GM12878 (cell line): ENCODE measurements around the gene FGFR2. TPM values are rescaled to one million over a fixed set of nuclear protein-coding genes. Genes with fewer than 3 reads are reported as not detected.

Experiments
- ATAC-seq: fragments of 200-7000 bp; cut with Tn5 transposase; 3 replicates; pipeline ENCODE4 v1.9.1; 2020; ENCODE audit warnings: mild to moderate bottlenecking, moderate library complexity
- BruUV-seq: library from RNA; stranded (reverse); fragments of 400-500 nt; replicated peaks from 2 replicates; lab custom pipeline; 2021; lab: Mats Ljungman, UMichigan
- CTCF ChIA-PET: fragments of 300-600 bp; sonication (Branson Sonifier 250); formaldehyde crosslinking; extraction: SDS; loops from one replicate; lab custom pipeline; 2021; ENCODE audit warnings: inconsistent platforms; lab: Yijun Ruan, JAX
- POLR2A ChIA-PET: fragments of 350-600 bp; formaldehyde crosslinking; extraction: SDS; loops from one replicate; lab custom pipeline; 2021; ENCODE audit warnings: inconsistent platforms; lab: Charles Lee
- RAD21 ChIA-PET: fragments of 300-600 bp; sonication (Branson Sonifier 250); formaldehyde crosslinking; loops from one replicate; lab custom pipeline; 2023; ENCODE audit warnings: antibody characterized with exemption; ENCODE audit not compliant: unreplicated experiment; lab: Charles Lee
- SMC1A ChIA-PET: fragments of 300-600 bp; sonication (Branson Sonifier 250); formaldehyde crosslinking; loops from one replicate; lab custom pipeline; 2023; ENCODE audit not compliant: unreplicated experiment, uncharacterized antibody; lab: Charles Lee
- DNase-seq: peaks from one replicate; pipeline ENCODE4 v3.0.0-alpha.2; 2011; ENCODE audit warnings: low read depth, low spot score
- FAIRE-seq: peaks from 3 replicates; lab custom pipeline; 2011; peaks lifted over from hg19 to GRCh38; lab: Jason Lieb, UNC
- H2AFZ ChIP-seq: 2 replicates; pipeline ENCODE4 v1.6.0; 2011; ENCODE audit warnings: low read depth, low read length, control low read depth; ENCODE audit not compliant: control insufficient read depth
- H3K27ac ChIP-seq: 2 replicates; pipeline ENCODE4 v1.5.1; 2011; ENCODE audit warnings: control low read depth; ENCODE audit not compliant: control insufficient read depth, insufficient read depth
- H3K27me3 ChIP-seq, 2 experiments: replicated peaks in 1 of 2; 2 replicates each; pipeline versions ENCODE4 v1.6.0 to v1.6.1; 2011; ENCODE audit warnings: low read length in 1 of 2; ENCODE audit not compliant: control insufficient read depth in 2 of 2, insufficient read depth in 2 of 2
- H3K36me3 ChIP-seq, 2 experiments: 2 replicates each; pipeline ENCODE4 v1.5.1; 2011; ENCODE audit warnings: low read length in 1 of 2; ENCODE audit not compliant: control insufficient read depth in 2 of 2, insufficient read depth in 2 of 2
- H3K4me1 ChIP-seq: 2 replicates; pipeline ENCODE4 v1.6.1; 2011; ENCODE audit warnings: mild to moderate bottlenecking, low read length, moderate library complexity, mixed read lengths; ENCODE audit not compliant: control insufficient read depth, insufficient read depth
- H3K4me2 ChIP-seq: 2 replicates; pipeline ENCODE4 v1.6.0; 2011; ENCODE audit warnings: control low read depth; ENCODE audit not compliant: control insufficient read depth, insufficient read depth
- H3K4me3 ChIP-seq: fragments of 200-600 bp; sonication (generic); 2 replicates; pipeline ENCODE4 v1.5.1; 2016
- H3K79me2 ChIP-seq: 2 replicates; pipeline ENCODE4 v1.6.0; 2011; ENCODE audit warnings: low read length; ENCODE audit not compliant: control insufficient read depth, insufficient read depth
- H3K9ac ChIP-seq: 2 replicates; pipeline ENCODE4 v1.8.0; 2011; ENCODE audit warnings: low read length, control low read depth, mixed read lengths; ENCODE audit not compliant: control insufficient read depth, insufficient read depth
- H3K9me3 ChIP-seq: replicated peaks from 3 replicates; pipeline ENCODE4 v1.5.1; 2011; ENCODE audit warnings: mild to moderate bottlenecking, low read length; ENCODE audit not compliant: control insufficient read depth, insufficient read depth
- H4K20me1 ChIP-seq: 2 replicates; pipeline ENCODE4 v1.6.0; 2011; ENCODE audit not compliant: control insufficient read depth, insufficient read depth
- CREB1 ChIP-seq: IDR thresholded peaks from 2 replicates; pipeline ENCODE4 v1.6.1; 2012; ENCODE audit warnings: low read depth, mild to moderate bottlenecking, inconsistent platforms
- HDAC2 ChIP-seq: fragments of 200-600 bp; sonication (generic); IDR thresholded peaks from 2 replicates; pipeline ENCODE4 v1.6.1; 2017
- NR2C2 ChIP-seq: IDR thresholded peaks from 2 replicates; pipeline ENCODE4 v1.6.1; 2011; ENCODE audit warnings: borderline replicate concordance, low read depth; ENCODE audit not compliant: control insufficient read depth, insufficient read length
- PAX5 ChIP-seq: IDR thresholded peaks from 2 replicates; pipeline ENCODE4 v1.6.1; 2011; ENCODE audit warnings: low read depth, low read length, borderline replicate concordance
- SKIL ChIP-seq: fragments of 450-650 bp; IDR thresholded peaks from 2 replicates; pipeline ENCODE4 v1.6.1; 2017; ENCODE audit warnings: mild to moderate bottlenecking, low read depth, inconsistent platforms; ENCODE audit not compliant: poor library complexity, severe bottlenecking
- SREBF2 ChIP-seq: IDR thresholded peaks from 2 replicates; pipeline ENCODE4 v1.6.1; 2012; ENCODE audit warnings: mild to moderate bottlenecking, low read length
- ZZZ3 ChIP-seq: IDR thresholded peaks from 2 replicates; pipeline ENCODE4 v1.6.1; 2011; ENCODE audit warnings: low read depth; ENCODE audit not compliant: control insufficient read depth, insufficient read length
- WGBS: methylation state at CpG from one replicate; pipeline ENCODE4 v1.1.6; 2016; ENCODE audit warnings: low lambda C conversion rate; ENCODE audit not compliant: insufficient replicate concordance, insufficient coverage; ENCODE audit errors: missing lambda C conversion rate; 5-methylcytosine and 5-hydroxymethylcytosine counted together
- in situ Hi-C: fragments of 300-500 bp; cut with MboI; formaldehyde crosslinking; loops from 9 replicates; pipeline ENCODE4 v1.14.3; 2018; ENCODE audit warnings: mixed read lengths
- intact Hi-C: fragments of 100-400 bp; cut with micrococcal nuclease; formaldehyde crosslinking; loops from one replicate; pipeline ENCODE4 v1.14.2; 2022; ENCODE audit not compliant: unreplicated experiment
- polyA plus RNA-seq, 11 experiments: library from polyadenylated mRNA; depleted of rRNA in 4 of 11; unstranded in 6 of 11; stranded (reverse) in 5 of 11; fragments of >200 nt; fragmentation: Nextera tagmentation in 4 of 11; fragmentation: Illumina TruSeq in 1 of 11; extraction: Ambion mirVana in 4 of 11; extraction: Trizol in 1 of 11; gene quantifications; 1 replicate in 1 of 11; 2 replicates in 10 of 11; pipeline versions ENCODE4 v1.2.1 to v1.2.3, GENCODE V29; 2011 to 2016; ENCODE audit warnings: inconsistent platforms in 2 of 11, missing spikeins in 2 of 11, low read depth in 1 of 11
- total RNA-seq, 4 experiments: library from RNA; depleted of rRNA in 3 of 4; stranded (reverse); fragments of >200 nt in 3 of 4; fragmentation: Illumina TruSeq in 1 of 4; extraction: Trizol in 1 of 4; gene quantifications; 2 replicates each; pipeline versions ENCODE4 v1.2.1 to v1.2.3, GENCODE V29; 2013 to 2021
- TF ChIP-seq, protein P1 (sequence below): IDR thresholded peaks from 2 replicates; pipeline ENCODE4 v1.6.1; 2012; ENCODE audit warnings: low read length, inconsistent platforms
- TF ChIP-seq, protein P2 (sequence below): fragments of 450-650 bp; IDR thresholded peaks from 2 replicates; pipeline ENCODE4 v1.6.1; 2017; ENCODE audit warnings: mild to moderate bottlenecking

Gene FGFR2
- total and polyA plus RNA-seq, 10 of the 15 experiments (the other 5 are each of a cell fraction or from before 2014, with no cell fraction given): 0.04 to 0.15 TPM; not detected in 8

DNA sequence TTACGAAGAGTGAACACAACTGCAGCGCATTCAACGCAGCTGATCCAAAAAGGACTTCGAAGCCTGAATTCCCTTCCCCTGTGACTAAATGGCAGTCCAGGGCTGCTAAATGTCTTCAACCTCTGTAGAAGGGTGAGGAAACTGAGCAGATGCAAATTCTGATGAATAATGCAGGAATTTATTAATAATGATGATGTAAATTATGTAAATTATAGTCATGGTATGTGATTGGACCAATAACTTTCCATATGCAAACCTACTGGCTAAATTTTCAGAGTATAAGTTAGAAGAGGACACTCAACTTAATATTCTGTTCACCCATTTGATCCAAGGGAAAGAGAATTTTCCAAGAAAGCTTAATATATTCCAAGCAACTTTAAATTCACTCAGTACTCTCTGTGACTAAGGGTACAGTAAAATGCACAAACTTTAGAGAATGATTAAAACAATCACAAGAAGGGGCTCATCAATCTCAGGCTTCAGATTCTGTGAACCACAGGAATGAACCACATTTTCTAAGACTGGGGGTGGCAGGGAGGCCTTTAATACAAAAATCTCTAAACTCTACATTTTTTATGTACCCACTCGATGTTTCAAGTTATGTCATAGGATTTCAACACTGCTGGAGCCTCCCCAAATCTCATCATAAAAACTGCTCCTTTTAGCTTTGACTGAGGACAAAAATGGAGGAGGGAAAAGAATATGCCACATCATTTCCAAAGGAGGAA lies 3.5 kb downstream of the FGFR2 start:
- FAIRE-seq: no peak
- no peak overlapping the region for H2AFZ ChIP-seq
- SMC1A ChIA-PET: no interaction called here
- TF ChIP-seq HDAC2 (no peak), ZZZ3 (no peak), SKIL (no peak), PAX5 (no peak), SREBF2 (no peak), CREB1 (no peak), NR2C2 (no peak)
- TF ChIP-seq, protein P1, sequence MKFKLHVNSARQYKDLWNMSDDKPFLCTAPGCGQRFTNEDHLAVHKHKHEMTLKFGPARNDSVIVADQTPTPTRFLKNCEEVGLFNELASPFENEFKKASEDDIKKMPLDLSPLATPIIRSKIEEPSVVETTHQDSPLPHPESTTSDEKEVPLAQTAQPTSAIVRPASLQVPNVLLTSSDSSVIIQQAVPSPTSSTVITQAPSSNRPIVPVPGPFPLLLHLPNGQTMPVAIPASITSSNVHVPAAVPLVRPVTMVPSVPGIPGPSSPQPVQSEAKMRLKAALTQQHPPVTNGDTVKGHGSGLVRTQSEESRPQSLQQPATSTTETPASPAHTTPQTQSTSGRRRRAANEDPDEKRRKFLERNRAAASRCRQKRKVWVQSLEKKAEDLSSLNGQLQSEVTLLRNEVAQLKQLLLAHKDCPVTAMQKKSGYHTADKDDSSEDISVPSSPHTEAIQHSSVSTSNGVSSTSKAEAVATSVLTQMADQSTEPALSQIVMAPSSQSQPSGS: no peak
- TF ChIP-seq, protein P2, sequence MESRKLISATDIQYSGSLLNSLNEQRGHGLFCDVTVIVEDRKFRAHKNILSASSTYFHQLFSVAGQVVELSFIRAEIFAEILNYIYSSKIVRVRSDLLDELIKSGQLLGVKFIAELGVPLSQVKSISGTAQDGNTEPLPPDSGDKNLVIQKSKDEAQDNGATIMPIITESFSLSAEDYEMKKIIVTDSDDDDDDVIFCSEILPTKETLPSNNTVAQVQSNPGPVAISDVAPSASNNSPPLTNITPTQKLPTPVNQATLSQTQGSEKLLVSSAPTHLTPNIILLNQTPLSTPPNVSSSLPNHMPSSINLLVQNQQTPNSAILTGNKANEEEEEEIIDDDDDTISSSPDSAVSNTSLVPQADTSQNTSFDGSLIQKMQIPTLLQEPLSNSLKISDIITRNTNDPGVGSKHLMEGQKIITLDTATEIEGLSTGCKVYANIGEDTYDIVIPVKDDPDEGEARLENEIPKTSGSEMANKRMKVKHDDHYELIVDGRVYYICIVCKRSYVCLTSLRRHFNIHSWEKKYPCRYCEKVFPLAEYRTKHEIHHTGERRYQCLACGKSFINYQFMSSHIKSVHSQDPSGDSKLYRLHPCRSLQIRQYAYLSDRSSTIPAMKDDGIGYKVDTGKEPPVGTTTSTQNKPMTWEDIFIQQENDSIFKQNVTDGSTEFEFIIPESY: no peak
- intact Hi-C loops (no loop called here), in situ Hi-C loops (no loop called here)
- H3K27ac ChIP-seq: no peak overlapping the region
- H3K9me3 ChIP-seq: no peaks in the 10 kb centered on the region
- no peaks in the 10 kb centered on the region for H3K36me3 ChIP-seq
- H4K20me1 ChIP-seq: no peaks in the 10 kb centered on the region
- CTCF ChIA-PET: no interaction called here
- no peaks in the 10 kb centered on the region for H3K79me2 ChIP-seq
- no peak overlapping the region for H3K4me3 ChIP-seq
- no peak for ATAC-seq
- peaks cover 8 to 9% of the 10 kb centered on the region in 2 experiments for H3K27me3 ChIP-seq
- BruUV-seq: no TSS peak
- POLR2A ChIA-PET: no interaction called here
- H3K9ac ChIP-seq: no peak overlapping the region
- no peak overlapping the region for H3K4me2 ChIP-seq
- no peak for DNase-seq
- no peaks in the 10 kb centered on the region for H3K4me1 ChIP-seq
- 61% methylated on average over 5 of the region's 5 CpGs for WGBS
- RAD21 ChIA-PET: no interaction called here
